GM10248 (cell line): ENCODE results near the gene CCHCR1.

ENCODE experiments used
- CTCF ChIA-PET: fragments of 300-600 bp; sonication (Branson Sonifier 250); formaldehyde crosslinking; extraction: SDS; loops from one replicate; lab custom pipeline; 2021; ENCODE audit warnings: antibody characterized with exemption; lab: Yijun Ruan, JAX
- POLR2A ChIA-PET: fragments of 350-650 bp; sonication (Branson Sonifier 250); formaldehyde crosslinking; extraction: SDS; loops from one replicate; lab custom pipeline; 2020; ENCODE audit warnings: antibody characterized with exemption; lab: Yijun Ruan, JAX
- DNase-seq: peaks from one replicate; pipeline ENCODE4 v3.0.0; 2012; ENCODE audit errors: extremely low spot score
- TF ChIP-seq, protein P1 (sequence below): IDR thresholded peaks from 2 replicates; pipeline ENCODE4 v1.5.1; 2012; ENCODE audit warnings: mild to moderate bottlenecking, low read depth; ENCODE audit errors: extremely low read depth, missing control alignments, control extremely low read depth

Gene CCHCR1

DNA sequence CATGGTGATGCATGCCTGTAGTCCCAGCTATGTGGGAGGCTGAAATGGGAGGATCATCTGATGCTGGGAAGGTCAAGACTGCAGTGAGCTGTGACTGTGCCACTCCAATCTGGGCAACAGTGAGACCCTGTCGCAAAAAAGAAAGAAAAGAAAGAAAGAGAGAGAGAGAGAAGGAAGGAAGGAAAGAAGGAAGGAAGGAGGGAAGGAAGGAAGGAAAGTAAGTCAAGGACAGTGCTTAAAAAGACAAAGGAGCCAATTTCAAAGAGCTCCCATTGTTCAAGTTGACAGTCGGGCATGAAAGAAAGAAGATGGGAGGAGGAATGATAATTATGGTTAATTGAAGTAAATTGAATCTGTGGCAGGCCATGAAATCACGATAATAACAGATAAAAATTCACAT is 61.4 kb downstream of the CCHCR1 start:
- TF ChIP-seq, protein P1, sequence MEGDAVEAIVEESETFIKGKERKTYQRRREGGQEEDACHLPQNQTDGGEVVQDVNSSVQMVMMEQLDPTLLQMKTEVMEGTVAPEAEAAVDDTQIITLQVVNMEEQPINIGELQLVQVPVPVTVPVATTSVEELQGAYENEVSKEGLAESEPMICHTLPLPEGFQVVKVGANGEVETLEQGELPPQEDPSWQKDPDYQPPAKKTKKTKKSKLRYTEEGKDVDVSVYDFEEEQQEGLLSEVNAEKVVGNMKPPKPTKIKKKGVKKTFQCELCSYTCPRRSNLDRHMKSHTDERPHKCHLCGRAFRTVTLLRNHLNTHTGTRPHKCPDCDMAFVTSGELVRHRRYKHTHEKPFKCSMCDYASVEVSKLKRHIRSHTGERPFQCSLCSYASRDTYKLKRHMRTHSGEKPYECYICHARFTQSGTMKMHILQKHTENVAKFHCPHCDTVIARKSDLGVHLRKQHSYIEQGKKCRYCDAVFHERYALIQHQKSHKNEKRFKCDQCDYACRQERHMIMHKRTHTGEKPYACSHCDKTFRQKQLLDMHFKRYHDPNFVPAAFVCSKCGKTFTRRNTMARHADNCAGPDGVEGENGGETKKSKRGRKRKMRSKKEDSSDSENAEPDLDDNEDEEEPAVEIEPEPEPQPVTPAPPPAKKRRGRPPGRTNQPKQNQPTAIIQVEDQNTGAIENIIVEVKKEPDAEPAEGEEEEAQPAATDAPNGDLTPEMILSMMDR: no peak
- ChIA-PET CTCF (interaction anchor here (0.7 to 2.2 kb wide), 3 partner anchors 9 to 15 kb away, joined by 3 to 15 read pairs (median 4); no protein-coding TSS in a partner anchor), POLR2A (no interaction called here)
- no peak for DNase-seq

DNA sequence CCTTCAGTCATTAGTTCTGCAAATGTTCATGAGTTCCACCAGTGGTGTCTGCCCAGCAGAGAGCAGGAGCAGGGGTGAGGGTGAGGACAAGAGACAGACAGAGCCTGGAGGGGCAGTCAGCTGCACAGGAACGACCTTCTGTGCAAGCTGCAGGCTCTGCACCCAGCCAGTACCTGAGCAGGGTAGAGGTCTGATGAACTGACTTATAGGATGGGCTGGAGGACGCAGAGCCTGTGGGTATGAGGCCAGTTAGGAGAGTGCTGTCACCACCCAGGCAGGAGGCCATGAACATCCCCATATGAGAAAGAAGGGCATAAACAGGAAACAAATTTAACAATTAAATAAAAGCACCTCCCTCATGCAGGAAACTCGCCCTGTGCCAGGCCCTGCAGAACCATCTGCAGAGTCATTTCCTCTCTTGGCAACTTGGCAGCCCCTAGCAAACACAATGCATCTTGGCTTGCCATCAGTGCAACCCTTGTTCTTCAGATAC is 63.2 kb downstream of the CCHCR1 start:
- CTCF ChIA-PET: interaction anchor here (1.4 to 4.3 kb wide), 5 partner anchors 10 to 179 kb away, joined by 3 to 16 read pairs (median 9); no protein-coding TSS in a partner anchor
- TF ChIP-seq, protein P1: no peak
- POLR2A ChIA-PET: no interaction called here
- DNase-seq: no peak

DNA sequence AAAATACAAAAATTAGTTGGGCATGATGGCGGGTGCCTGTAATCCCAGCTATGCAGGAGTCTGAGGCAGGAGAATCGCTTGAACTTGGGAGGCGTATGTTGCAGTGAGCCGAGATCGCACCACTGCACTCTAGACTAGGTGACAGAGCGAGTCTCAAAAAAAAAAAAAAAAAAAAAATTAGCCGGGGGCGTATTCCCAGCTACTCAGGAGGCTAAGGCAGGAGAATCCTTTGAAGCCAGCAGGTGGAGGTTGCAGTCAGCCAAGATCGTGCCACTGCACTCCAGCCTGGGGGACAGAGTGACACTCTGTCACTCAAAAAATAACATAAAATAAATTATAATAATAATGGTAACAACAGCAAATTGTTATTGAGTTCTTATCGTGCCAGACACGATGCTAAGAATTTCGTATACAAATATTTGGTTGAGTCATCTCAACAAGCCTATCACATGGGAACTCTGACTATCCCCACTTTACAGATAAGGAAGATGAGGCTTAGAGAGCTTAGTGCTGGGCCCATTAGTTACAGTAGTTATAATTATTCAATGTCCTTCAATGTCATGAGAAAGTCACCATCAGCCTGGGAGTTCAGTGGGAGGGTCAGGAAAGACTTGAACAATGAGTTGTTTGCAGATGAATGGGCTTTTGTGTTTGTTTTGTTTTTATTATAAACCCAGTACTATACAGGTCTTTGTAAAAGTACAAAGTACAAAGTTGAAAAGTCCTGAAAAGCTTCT is 64.7 kb downstream of the CCHCR1 start:
- TF ChIP-seq, protein P1: no peak
- DNase-seq: no peak
- ChIA-PET CTCF (interaction anchor here (0.9 to 4.3 kb wide), 9 partner anchors 9 to 177 kb away, joined by 3 to 25 read pairs (median 9); partner anchors contain the start of gene MUCL3), POLR2A (interaction anchor here (0.7 kb wide), 1 partner anchor 402 kb away, joined by 10 read pairs; the partner anchor contains the start of gene NRM)
